HepG2 (cell line): ENCODE results near the gene CDHR4. TPM values are rescaled to one million over a fixed set of nuclear protein-coding genes. Genes with fewer than 3 reads are reported as not detected.

Source experiments
- ATAC-seq: fragments of 200-7000 bp; cut with Tn5 transposase; 3 replicates; pipeline ENCODE4 v1.9.1; 2020; ENCODE audit warnings: mild to moderate bottlenecking, moderate library complexity
- BruUV-seq: library from RNA; stranded (reverse); fragments of 400-500 nt; replicated peaks from 2 replicates; lab custom pipeline; 2021; lab: Mats Ljungman, UMichigan
- CTCF ChIA-PET: fragments of 300-600 bp; formaldehyde crosslinking; extraction: SDS; loops from one replicate; lab custom pipeline; 2021; ENCODE audit warnings: low total read pairs, inconsistent platforms, low intra/inter-chr PET ratio; lab: Yijun Ruan, JAX
- POLR2A ChIA-PET: fragments of 350-600 bp; sonication (Branson Sonifier 250); formaldehyde crosslinking; loops from one replicate; lab custom pipeline; 2020; ENCODE audit warnings: antibody characterized with exemption, inconsistent platforms; lab: Yijun Ruan, JAX
- DNase-seq: peaks from one replicate; pipeline ENCODE4 v3.0.0-alpha.2; 2015; ENCODE audit warnings: low spot score
- FAIRE-seq: peaks from 3 replicates; lab custom pipeline; 2011; peaks lifted over from hg19 to GRCh38; lab: Jason Lieb, UNC
- H2AFZ ChIP-seq: one replicate; pipeline ENCODE4 v1.6.1; 2011; ENCODE audit warnings: low read length, inconsistent platforms
- H3K27ac ChIP-seq: fragments of 300-600 bp; 3 replicates; pipeline ENCODE4 v1.8.0; 2011; ENCODE audit warnings: mixed run types, mild to moderate bottlenecking, mixed read lengths, low read length, inconsistent platforms; ENCODE audit not compliant: insufficient read depth; ENCODE audit errors: extremely low read length
- H3K27me3 ChIP-seq, 2 experiments: fragments of 200-600 bp in 1 of 2; 2 replicates in 1 of 2; 3 replicates in 1 of 2; pipeline versions ENCODE4 v1.6.0 to v1.8.0; 2011; ENCODE audit warnings: low read length in 2 of 2, mild to moderate bottlenecking in 2 of 2, moderate library complexity in 2 of 2, inconsistent platforms in 1 of 2; ENCODE audit not compliant: insufficient read depth in 2 of 2, control insufficient read depth in 1 of 2
- H3K36me3 ChIP-seq, 2 experiments: fragments of 200-600 bp in 1 of 2; replicated peaks in 1 of 2; 2 replicates in 1 of 2; 3 replicates in 1 of 2; pipeline versions ENCODE4 v1.5.1 to v1.8.0; 2011; ENCODE audit warnings: low read length in 2 of 2, inconsistent platforms in 1 of 2; ENCODE audit not compliant: insufficient read depth in 2 of 2, control insufficient read depth in 1 of 2
- H3K4me1 ChIP-seq: 2 replicates; pipeline ENCODE4 v1.5.1; 2012; ENCODE audit warnings: low read length, inconsistent platforms; ENCODE audit not compliant: insufficient read depth
- H3K4me2 ChIP-seq: 2 replicates; pipeline ENCODE4 v1.6.0; 2011; ENCODE audit warnings: low read depth, low read length, inconsistent platforms
- H3K4me3 ChIP-seq, 3 experiments: fragments of 200-600 bp in 1 of 3; sonication (generic), shearing (Covaris generic) in 1 of 3; replicated peaks in 1 of 3; 2 replicates each; pipeline ENCODE4 v1.5.1; 2011 to 2016; ENCODE audit warnings: low read length in 3 of 3, inconsistent platforms in 2 of 3, low read depth in 2 of 3, mild to moderate bottlenecking in 2 of 3, control low read depth in 1 of 3, mixed read lengths in 1 of 3; ENCODE audit not compliant: insufficient read depth in 1 of 3
- H3K79me2 ChIP-seq: one replicate; pipeline ENCODE4 v1.6.1; 2011; ENCODE audit warnings: low read length, inconsistent platforms; ENCODE audit not compliant: insufficient read depth
- H3K9ac ChIP-seq: 2 replicates; pipeline ENCODE4 v1.6.0; 2011; ENCODE audit warnings: mild to moderate bottlenecking, low read depth, low read length, inconsistent platforms; ENCODE audit not compliant: insufficient read depth
- H3K9me3 ChIP-seq: 2 replicates; pipeline ENCODE4 v1.5.1; 2012; ENCODE audit warnings: mild to moderate bottlenecking, low read length
- H4K20me1 ChIP-seq: 2 replicates; pipeline ENCODE4 v1.6.0; 2011; ENCODE audit warnings: inconsistent platforms, mild to moderate bottlenecking, low read length, moderate library complexity; ENCODE audit not compliant: insufficient read depth
- FLYWCH1 ChIP-seq: sonication (generic); formaldehyde crosslinking; IDR thresholded peaks from 2 replicates; pipeline ENCODE4 v1.8.1; 2023; ENCODE audit warnings: mild to moderate bottlenecking, missing genetic modification reagents
- REL ChIP-seq: sonication (generic); formaldehyde crosslinking; conservative IDR thresholded peaks from 2 replicates; pipeline ENCODE4 v1.8.0; 2022; ENCODE audit warnings: mild to moderate bottlenecking, missing genetic modification reagents, moderate library complexity
- ZBTB39 ChIP-seq: sonication (generic); formaldehyde crosslinking; IDR thresholded peaks from 2 replicates; pipeline ENCODE4 v1.5.0; 2020; ENCODE audit warnings: missing genetic modification reagents
- WGBS: methylation state at CpG from one replicate; pipeline ENCODE4 v1.1.6; 2017; ENCODE audit warnings: low lambda C conversion rate; 5-methylcytosine and 5-hydroxymethylcytosine counted together
- in situ Hi-C: cut with HindIII; loops from 2 replicates; pipeline ENCODE4 v1.10.0; 2017; ENCODE audit warnings: low pct_unique_long_range_greater_than_20kb; ENCODE audit not compliant: extremely low pct_ligation_motif_present
- intact Hi-C: fragments of 100-400 bp; cut with micrococcal nuclease; formaldehyde crosslinking; loops from one replicate; pipeline ENCODE4 v1.10.0; 2022; ENCODE audit not compliant: unreplicated experiment
- microRNA-seq: library from miRNA; unstranded; fragments of <30 nt; microRNA quantifications from one replicate; pipeline ENCODE4, GENCODE V29; 2020
- polyA plus RNA-seq, 8 experiments: library from polyadenylated mRNA; depleted of rRNA in 3 of 8; stranded (reverse) in 7 of 8; unstranded in 1 of 8; fragments of >200 nt; fragmentation: Illumina TruSeq in 4 of 8; extraction: Trizol in 4 of 8; gene quantifications; 2 replicates each; pipeline versions ENCODE4 v1.2.1 to v1.2.3, GENCODE V29; 2011 to 2016; ENCODE audit warnings: low read depth in 4 of 8, missing spikeins in 1 of 8, mixed read lengths in 1 of 8; ENCODE audit not compliant: insufficient read depth in 1 of 8
- small RNA-seq, 3 experiments: library from RNA; depleted of rRNA; stranded (forward); fragments of <200 nt; gene quantifications; one replicate each; pipeline ENCODE3, GENCODE V24; 2012; ENCODE audit warnings: low read depth in 2 of 3, low replicate concordance in 1 of 3; ENCODE audit not compliant: insufficient read length in 3 of 3, insufficient read depth in 2 of 3
- total RNA-seq, 5 experiments: library from RNA; depleted of rRNA; stranded (reverse); fragments of >200 nt; fragmentation: Illumina TruSeq; extraction: Trizol; gene quantifications; 2 replicates each; pipeline ENCODE4 v1.2.3, GENCODE V29; 2016; ENCODE audit warnings: low read depth in 1 of 5
- TF ChIP-seq, protein P1 (sequence below): sonication (generic); formaldehyde crosslinking; IDR thresholded peaks from 2 replicates; pipeline ENCODE4 v1.8.0; 2022; ENCODE audit warnings: mild to moderate bottlenecking, missing genetic modification reagents; ENCODE audit not compliant: insufficient replicate concordance
- TF ChIP-seq, protein P2 (sequence below): sonication (generic); formaldehyde crosslinking; IDR thresholded peaks from 2 replicates; pipeline ENCODE4 v1.8.1; 2022; ENCODE audit warnings: mild to moderate bottlenecking, missing genetic modification reagents

CDHR4 gene
- total and polyA plus RNA-seq, 2 of the 13 experiments (the other 11 are each of a cell fraction or from before 2014, with no cell fraction given) = 0.21 TPM; not detected in 1

DNA sequence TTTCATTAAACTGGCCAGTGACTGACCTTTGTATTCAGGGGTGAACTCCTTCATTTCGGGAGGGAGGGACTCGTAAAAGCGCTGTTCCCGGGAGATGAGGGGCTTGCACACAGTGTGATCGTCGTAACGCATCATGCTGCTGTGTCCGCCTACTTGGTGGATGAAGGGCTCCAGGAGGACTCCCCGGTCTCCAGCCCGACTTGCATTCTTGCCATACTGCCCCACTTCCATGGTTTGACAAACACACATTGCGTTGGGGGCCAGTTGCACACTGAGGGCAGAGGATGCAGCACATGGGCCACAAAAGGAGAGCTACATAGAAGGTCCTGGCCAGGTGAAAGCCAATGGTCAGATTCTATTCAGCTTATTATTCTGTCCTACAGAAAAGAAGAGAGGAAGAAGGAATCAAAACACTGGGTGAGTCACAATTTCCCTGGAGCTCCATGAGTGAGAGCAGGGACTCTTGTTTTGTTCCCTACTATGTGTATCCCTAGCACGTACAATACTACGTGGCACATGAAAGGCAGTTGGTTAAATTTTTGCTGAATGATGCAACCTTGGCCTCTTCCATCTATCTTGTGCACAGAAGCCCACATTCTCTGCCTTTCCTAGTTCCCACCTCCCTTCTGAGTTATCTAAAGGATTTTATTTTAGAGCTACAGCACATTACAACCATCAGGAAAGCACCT is 51.7 kb downstream of the CDHR4 start (continued):
- TF ChIP-seq, protein P1, sequence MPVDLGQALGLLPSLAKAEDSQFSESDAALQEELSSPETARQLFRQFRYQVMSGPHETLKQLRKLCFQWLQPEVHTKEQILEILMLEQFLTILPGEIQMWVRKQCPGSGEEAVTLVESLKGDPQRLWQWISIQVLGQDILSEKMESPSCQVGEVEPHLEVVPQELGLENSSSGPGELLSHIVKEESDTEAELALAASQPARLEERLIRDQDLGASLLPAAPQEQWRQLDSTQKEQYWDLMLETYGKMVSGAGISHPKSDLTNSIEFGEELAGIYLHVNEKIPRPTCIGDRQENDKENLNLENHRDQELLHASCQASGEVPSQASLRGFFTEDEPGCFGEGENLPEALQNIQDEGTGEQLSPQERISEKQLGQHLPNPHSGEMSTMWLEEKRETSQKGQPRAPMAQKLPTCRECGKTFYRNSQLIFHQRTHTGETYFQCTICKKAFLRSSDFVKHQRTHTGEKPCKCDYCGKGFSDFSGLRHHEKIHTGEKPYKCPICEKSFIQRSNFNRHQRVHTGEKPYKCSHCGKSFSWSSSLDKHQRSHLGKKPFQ (CRISPR knock-in tag) = no peak
- TF ChIP-seq REL (CRISPR knock-in tag) (no peak), FLYWCH1 (CRISPR knock-in tag) (no peak)

DNA sequence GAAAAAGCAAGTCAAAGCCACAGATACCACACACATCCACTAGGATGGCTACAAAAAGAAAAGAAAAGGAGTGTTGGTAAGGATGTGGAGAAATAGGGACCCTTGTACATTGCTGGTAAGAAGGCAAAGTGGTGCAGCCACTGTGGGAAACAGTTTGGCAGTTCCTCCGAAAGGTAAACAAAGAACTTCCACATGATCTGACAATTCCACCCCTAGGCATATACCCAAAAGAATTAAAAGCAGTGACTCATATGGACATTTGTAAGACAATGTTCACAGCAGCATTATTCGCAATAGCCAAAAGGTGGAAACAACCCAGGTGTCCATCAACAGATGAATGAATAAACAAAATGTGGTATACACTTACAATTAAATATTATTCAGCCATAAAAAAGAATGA is 53.7 kb downstream of the CDHR4 start:
- Histone ChIP-seq H3K27me3 (no peaks in the 10 kb centered on the region), H3K9ac (no peak overlapping the region), H3K4me3 (no peak overlapping the region), H3K4me2 (no peak overlapping the region), H3K4me1 (peaks cover 48% of the 10 kb centered on the region), H3K9me3 (no peaks in the 10 kb centered on the region), H3K36me3 (peaks cover 5 to 30% of the 10 kb centered on the region in 2 experiments), H3K27ac (no peak overlapping the region), H4K20me1 (no peaks in the 10 kb centered on the region), H3K79me2 (peaks cover 43% of the 10 kb centered on the region), H2AFZ (no peak overlapping the region)
- 95% methylated on average over 2 of the region's 2 CpGs for WGBS
- in situ Hi-C loops = no loop called here
- CTCF ChIA-PET = no interaction called here
- POLR2A ChIA-PET = no interaction called here
- DNase-seq (no peak), ATAC-seq (no peak), FAIRE-seq (no peak)
- intact Hi-C loops = no loop called here
- no peak for TF ChIP-seq ZBTB39 (CRISPR knock-in tag)
- TF ChIP-seq, protein P2, sequence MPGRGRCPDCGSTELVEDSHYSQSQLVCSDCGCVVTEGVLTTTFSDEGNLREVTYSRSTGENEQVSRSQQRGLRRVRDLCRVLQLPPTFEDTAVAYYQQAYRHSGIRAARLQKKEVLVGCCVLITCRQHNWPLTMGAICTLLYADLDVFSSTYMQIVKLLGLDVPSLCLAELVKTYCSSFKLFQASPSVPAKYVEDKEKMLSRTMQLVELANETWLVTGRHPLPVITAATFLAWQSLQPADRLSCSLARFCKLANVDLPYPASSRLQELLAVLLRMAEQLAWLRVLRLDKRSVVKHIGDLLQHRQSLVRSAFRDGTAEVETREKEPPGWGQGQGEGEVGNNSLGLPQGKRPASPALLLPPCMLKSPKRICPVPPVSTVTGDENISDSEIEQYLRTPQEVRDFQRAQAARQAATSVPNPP (CRISPR knock-in tag) = no peak
- no TSS peak for BruUV-seq

Small RNAs within 50 kb of the gene (microRNA-seq; reads per million reads assigned to microRNA genes)
- gene MIR5193 = not detected

Small RNAs within 50 kb of the gene (small RNA-seq; reads per million reads assigned to genes)
- gene COX6CP14 = 0 reads per million in 3 experiments

Other genes with a start within 250 kb of the CDHR4 start
- gene BSN, start 245.4 kb downstream of the CDHR4 start, total RNA-seq (2016; rRNA removed; fragmentation: Illumina TruSeq; extraction: Trizol) = 0.70 and 0.86 TPM in 2 replicates
- 0.42 and 0.67 TPM in 2 replicates for gene BSN, start 245.4 kb downstream of the CDHR4 start, polyA plus RNA-seq (2011; rRNA removed)
- gene APEH, start 125.5 kb downstream of the CDHR4 start, total RNA-seq (2016; rRNA removed; fragmentation: Illumina TruSeq; extraction: Trizol) = 116 and 130 TPM in 2 replicates
- 116 and 123 TPM in 2 replicates for gene APEH, start 125.5 kb downstream of the CDHR4 start, polyA plus RNA-seq (2011; rRNA removed)
- gene MST1, start 110.4 kb downstream of the CDHR4 start, total RNA-seq (2016; rRNA removed; fragmentation: Illumina TruSeq; extraction: Trizol) = 26.7 and 189 TPM in 2 replicates
- gene MST1, start 110.4 kb downstream of the CDHR4 start, polyA plus RNA-seq (2011; rRNA removed) = 452 and 686 TPM in 2 replicates
- 16.1 and 29.9 TPM in 2 replicates for gene RNF123, start 110.3 kb downstream of the CDHR4 start, total RNA-seq (2016; rRNA removed; fragmentation: Illumina TruSeq; extraction: Trizol)
- gene RNF123, start 110.3 kb downstream of the CDHR4 start, polyA plus RNA-seq (2011; rRNA removed) = 82.2 and 91.9 TPM in 2 replicates
- gene AMIGO3, start 80.2 kb downstream of the CDHR4 start, total RNA-seq (2016; rRNA removed; fragmentation: Illumina TruSeq; extraction: Trizol) = 0.35 TPM in 1 of 2 replicates, not detected in the other
- gene AMIGO3, start 80.2 kb downstream of the CDHR4 start, polyA plus RNA-seq (2011; rRNA removed) = 0.21 TPM in 1 of 2 replicates, not detected in the other
- gene GMPPB, start 75.9 kb downstream of the CDHR4 start, total RNA-seq (2016; rRNA removed; fragmentation: Illumina TruSeq; extraction: Trizol) = 21.7 and 23.1 TPM in 2 replicates
- 6.5 and 9.1 TPM in 2 replicates for gene GMPPB, start 75.9 kb downstream of the CDHR4 start, polyA plus RNA-seq (2011; rRNA removed)
- 17.7 and 20.0 TPM in 2 replicates for gene IP6K1, start 13.3 kb downstream of the CDHR4 start, total RNA-seq (2016; rRNA removed; fragmentation: Illumina TruSeq; extraction: Trizol)
- 29.7 and 38.8 TPM in 2 replicates for gene IP6K1, start 13.3 kb downstream of the CDHR4 start, polyA plus RNA-seq (2011; rRNA removed)
- 0.22 TPM in 1 of 2 replicates, not detected in the other for gene INKA1, start 3.4 kb upstream of the CDHR4 start, total RNA-seq (2016; rRNA removed; fragmentation: Illumina TruSeq; extraction: Trizol)
- 0.41 and 0.77 TPM in 2 replicates for gene INKA1, start 3.4 kb upstream of the CDHR4 start, polyA plus RNA-seq (2011; rRNA removed)
- 5.8 and 9.5 TPM in 2 replicates for gene UBA7, start 14.1 kb upstream of the CDHR4 start, total RNA-seq (2016; rRNA removed; fragmentation: Illumina TruSeq; extraction: Trizol)
- 16.5 and 20.2 TPM in 2 replicates for gene UBA7, start 14.1 kb upstream of the CDHR4 start, polyA plus RNA-seq (2011; rRNA removed)
- 13.7 and 23.9 TPM in 2 replicates for gene TRAIP, start 56.7 kb upstream of the CDHR4 start, total RNA-seq (2016; rRNA removed; fragmentation: Illumina TruSeq; extraction: Trizol)
- gene TRAIP, start 56.7 kb upstream of the CDHR4 start, polyA plus RNA-seq (2011; rRNA removed) = 13.9 and 15.1 TPM in 2 replicates
- gene CAMKV, start 70.0 kb upstream of the CDHR4 start, total RNA-seq (2016; rRNA removed; fragmentation: Illumina TruSeq; extraction: Trizol) = 0.13 and 0.15 TPM in 2 replicates
- gene CAMKV, start 70.0 kb upstream of the CDHR4 start, polyA plus RNA-seq (2011; rRNA removed) = 0.13 and 0.22 TPM in 2 replicates
- gene MST1R, start 104.0 kb upstream of the CDHR4 start, total RNA-seq (2016; rRNA removed; fragmentation: Illumina TruSeq; extraction: Trizol) = 0.11 and 0.13 TPM in 2 replicates
- 0.72 and 0.77 TPM in 2 replicates for gene MST1R, start 104.0 kb upstream of the CDHR4 start, polyA plus RNA-seq (2011; rRNA removed)
- 8.8 and 9.0 TPM in 2 replicates for gene MON1A, start 129.9 kb upstream of the CDHR4 start, total RNA-seq (2016; rRNA removed; fragmentation: Illumina TruSeq; extraction: Trizol)
- 4.6 and 7.0 TPM in 2 replicates for gene MON1A, start 129.9 kb upstream of the CDHR4 start, polyA plus RNA-seq (2011; rRNA removed)
- 51.6 and 86.1 TPM in 2 replicates for gene RBM6, start 140.3 kb upstream of the CDHR4 start, total RNA-seq (2016; rRNA removed; fragmentation: Illumina TruSeq; extraction: Trizol)
- 72.7 and 90.4 TPM in 2 replicates for gene RBM6, start 140.3 kb upstream of the CDHR4 start, polyA plus RNA-seq (2011; rRNA removed)